Activated CD4-positive, alpha-beta T cell treated with anti-CD3 and anti-CD28 coated beads for 24 hours (primary cell): Measurements from ENCODE around the gene P2RX3.

Experiments
- DNase-seq, 2 donors: peaks; one replicate each; pipeline ENCODE4 v3.0.0-alpha.2; 2020; ENCODE audit warnings: low read depth in 2 of 2

The P2RX3 gene

GRCh38 chr11:57370941-57371340 lies 32.8 kb downstream of the P2RX3 start:
- no peak for DNase-seq

DNA sequence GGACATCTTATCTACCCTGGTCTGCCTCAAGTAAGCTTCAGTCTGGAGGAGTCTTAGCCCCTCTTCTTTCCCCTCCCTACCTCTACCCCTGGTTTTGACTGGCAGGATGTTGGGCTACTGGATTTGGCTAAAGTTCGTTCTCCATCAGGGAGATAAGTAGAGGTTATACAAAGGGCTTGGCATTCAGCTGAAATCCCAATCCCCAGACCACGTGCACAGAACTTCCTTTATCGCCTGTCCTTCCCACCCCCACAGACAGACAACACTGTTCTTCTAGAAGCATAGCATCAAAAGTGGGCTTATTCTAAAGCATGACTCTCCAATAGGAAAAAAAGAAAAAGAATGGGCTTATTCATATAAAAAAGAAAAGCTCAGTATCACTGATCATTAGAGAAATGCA lies 35.0 kb downstream of the P2RX3 start:
- DNase-seq, result no peak

GRCh38 chr11:57374966-57375365 lies 36.8 kb downstream of the P2RX3 start:
- DNase-seq, result no peak

DNA sequence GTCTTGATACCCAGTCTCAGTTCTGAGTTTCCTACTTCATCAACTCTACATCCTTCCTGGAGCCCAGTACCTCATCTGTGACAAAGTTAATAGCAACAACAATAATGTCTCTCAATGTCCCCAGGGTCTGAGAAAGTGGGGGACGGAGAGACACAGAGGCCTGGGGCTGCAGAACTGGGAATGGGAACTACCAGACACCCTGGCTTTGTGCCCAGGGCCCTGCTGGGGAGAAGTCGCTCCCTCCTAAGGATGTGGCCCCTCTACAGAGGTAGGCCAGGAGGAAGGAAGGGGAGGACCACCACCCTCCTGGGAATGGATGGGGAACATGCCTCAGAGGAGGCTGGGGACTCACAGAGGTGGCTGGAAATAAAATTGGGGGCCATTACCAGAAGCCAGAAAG lies 37.3 kb downstream of the P2RX3 start:
- DNase-seq, result no peak

GRCh38 chr11:57376095-57377090 lies 38.2 kb downstream of the P2RX3 start:
- no peak for DNase-seq

DNA sequence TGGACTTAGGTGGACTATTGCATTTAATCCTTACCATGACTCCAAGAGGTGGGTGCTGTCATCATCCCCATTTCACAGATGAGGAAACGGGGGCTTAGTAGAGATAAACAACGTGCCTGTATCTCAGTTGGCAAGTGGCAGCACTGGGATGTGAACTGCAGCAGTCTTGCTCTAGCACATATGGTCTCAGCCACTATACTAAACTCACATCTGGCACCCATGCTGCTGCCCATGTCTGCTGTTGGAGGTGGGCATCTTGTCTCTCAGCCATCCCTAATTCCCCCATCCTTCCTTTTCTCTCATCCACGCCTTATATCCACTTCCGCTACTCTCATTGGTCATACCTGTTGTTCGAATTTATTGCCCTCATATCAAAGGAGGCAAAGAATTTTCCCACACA lies 39.0 kb downstream of the P2RX3 start:
- no peak for DNase-seq

GRCh38 chr11:57378186-57378585 lies 40.0 kb downstream of the P2RX3 start:
- DNase-seq, result no peak

DNA sequence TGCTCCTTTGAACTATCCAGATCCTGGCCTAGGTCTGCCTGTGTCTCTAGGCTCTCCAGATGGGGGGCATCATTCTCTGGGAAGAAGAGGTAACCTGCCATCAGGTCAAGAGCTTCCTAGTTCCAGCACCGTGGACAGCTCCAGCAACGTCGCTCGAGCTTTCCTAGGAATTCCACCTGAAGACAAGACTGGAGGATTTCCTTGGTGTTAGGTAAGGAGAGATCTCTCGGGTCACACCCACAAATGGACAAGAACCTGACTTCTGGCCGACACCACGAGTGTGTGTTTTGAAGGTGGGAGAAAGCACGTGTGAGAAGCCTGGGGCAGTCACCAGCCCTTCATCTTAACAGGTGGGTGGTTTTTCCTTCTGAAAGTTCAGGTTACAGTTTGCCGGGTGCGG lies 41.6 kb downstream of the P2RX3 start:
- no peak for DNase-seq

GRCh38 chr11:57380975-57381374 lies 42.8 kb downstream of the P2RX3 start, which contains the start of gene PRG3:
PRG3 (minus strand) TSS chr11:57381150; CDS start chr11:57380708, 442 bp downstream.
- no peak for DNase-seq

DNA sequence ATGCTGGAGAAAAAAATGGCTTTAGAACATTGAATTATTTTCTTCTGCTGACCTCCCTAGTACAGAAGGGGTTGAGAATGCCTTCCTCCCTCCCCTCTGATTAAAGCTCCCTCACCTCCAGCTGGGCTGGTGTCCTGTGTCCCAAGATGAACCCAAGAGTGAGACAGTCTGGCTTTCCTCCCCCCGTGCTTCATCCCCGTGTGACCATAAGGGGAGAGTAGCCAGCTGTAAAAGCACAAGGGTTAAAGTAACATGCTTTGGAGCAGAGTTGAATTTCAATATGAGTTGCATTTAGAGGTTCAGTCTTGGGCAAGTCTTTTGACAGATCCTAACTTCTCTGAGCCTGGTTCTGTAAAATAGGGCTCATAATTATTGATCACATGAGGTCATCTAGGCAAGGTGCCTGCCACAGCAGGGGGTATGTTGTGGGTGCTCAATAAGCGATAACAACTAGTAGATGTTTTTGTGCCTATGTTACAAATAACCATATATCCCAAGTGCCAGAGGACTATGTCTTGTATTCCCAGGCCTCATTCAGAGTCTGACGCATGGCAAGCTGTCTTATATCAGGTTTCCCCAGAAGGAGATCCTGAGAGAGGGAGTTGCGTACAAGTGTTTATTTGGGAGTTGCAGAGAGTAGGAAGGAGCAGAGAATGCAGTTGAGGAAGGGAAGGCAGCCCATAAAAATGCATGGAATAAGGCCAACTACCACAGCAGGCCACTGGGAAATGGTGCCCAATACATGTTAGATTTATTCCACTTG lies 48.2 kb downstream of the P2RX3 start:
- no peak for DNase-seq

- no peak for DNase-seq
These were observed 49.3 kb downstream of the P2RX3 start for GRCh38 chr11:57387289-57388030.

GRCh38 chr11:57390535-57390934 lies 52.4 kb downstream of the P2RX3 start, which contains the start of gene PRG2:
PRG2 (minus strand) TSS chr11:57390650; CDS start chr11:57389944, 706 bp downstream.
- no peak for DNase-seq

GRCh38 chr11:57391111-57391510 lies 53.0 kb downstream of the P2RX3 start:
- no peak for DNase-seq

- no peak for DNase-seq
These were observed 53.4 kb downstream of the P2RX3 start for GRCh38 chr11:57391539-57391938.

DNA sequence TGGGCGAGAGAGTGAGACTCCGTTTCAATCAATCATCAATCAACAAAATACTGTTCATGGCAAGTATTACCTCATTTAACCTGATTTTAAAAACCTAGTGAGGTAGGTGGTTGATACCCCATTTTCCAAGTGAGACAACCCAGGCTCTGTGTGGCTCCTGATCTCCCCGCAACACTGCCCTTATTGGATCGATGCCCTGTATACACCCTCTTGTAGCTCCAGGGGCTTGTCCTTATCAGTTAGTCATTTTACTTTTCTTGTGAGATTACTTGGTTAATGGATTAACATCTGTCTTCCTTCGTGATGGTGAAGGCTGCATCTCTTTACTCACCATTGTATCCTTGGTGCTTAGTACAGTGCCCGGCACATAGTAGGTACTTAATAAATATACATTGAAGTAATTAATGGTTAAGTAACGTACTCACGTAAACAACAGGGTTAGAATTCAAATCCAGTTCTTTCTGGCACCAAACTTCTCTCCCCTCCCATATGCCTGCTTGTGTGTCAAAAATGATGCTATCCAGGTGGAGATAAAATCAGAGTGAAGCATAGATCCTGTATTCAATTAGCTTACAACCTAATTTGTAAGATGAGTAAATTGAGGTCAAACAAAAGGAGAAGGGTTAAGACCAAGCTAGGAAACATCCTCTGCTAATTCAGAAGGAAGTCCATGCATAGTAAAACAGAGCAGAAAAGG lies 54.1 kb downstream of the P2RX3 start:
- DNase-seq, result no peak

DNA sequence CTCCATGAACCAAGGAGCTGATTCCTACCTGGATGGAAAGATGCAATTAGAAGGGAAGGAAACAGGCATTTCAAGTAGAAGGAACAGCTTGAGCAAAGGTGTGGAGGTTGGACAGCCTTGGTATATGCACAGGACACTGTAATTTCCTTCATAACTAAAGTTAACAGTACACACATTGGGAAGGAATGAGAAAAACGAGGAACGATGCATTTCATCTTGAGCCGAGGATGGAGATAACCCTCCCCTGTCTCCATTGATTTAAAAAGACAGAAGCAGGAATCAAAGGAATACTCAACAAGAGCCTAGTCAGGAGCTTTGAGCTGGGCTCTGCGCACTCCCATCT lies 54.6 kb downstream of the P2RX3 start:
- DNase-seq, result no peak

- DNase-seq, result no peak
These were observed 56.2 kb downstream of the P2RX3 start for GRCh38 chr11:57394203-57394965.

GRCh38 chr11:57395905-57396623 lies 57.9 kb downstream of the P2RX3 start:
- DNase-seq, result no peak

GRCh38 chr11:57396744-57397143 lies 58.6 kb downstream of the P2RX3 start:
- DNase-seq, result no peak
